GM23338 (cell line): ENCODE measurements around the gene F2. TPM values are rescaled to one million over a fixed set of nuclear protein-coding genes. Genes with fewer than 3 reads are reported as not detected.
A peak's percentile ranks its signal among the peaks of the same experiment; 100 is the strongest.

Experiments
- ATAC-seq: fragments of 200-7000 bp; cut with Tn5 transposase; 3 replicates; pipeline ENCODE4 v1.9.1; 2020
- DNase-seq: peaks from one replicate; pipeline ENCODE4 v3.0.0-alpha.2; 2015; ENCODE audit warnings: low spot score
- H2AFZ ChIP-seq: fragments of 200-600 bp; sonication (generic); 2 replicates; pipeline ENCODE4 v1.8.0; 2016; ENCODE audit warnings: antibody characterized with exemption, mild to moderate bottlenecking, moderate library complexity
- H3F3A ChIP-seq: fragments of 200-600 bp; sonication (generic); replicated peaks from 2 replicates; pipeline ENCODE4 v1.8.0; 2017; ENCODE audit warnings: antibody characterized with exemption, mixed run types, low read depth
- H3K27ac ChIP-seq: fragments of 200-600 bp; sonication (generic); 2 replicates; pipeline ENCODE4 v1.6.1; 2016; ENCODE audit warnings: low read depth
- H3K27me3 ChIP-seq: fragments of 200-600 bp; sonication (generic); 2 replicates; pipeline ENCODE4 v1.8.0; 2016; ENCODE audit warnings: mild to moderate bottlenecking, mixed run types, moderate library complexity; ENCODE audit not compliant: insufficient read depth
- H3K36me3 ChIP-seq: fragments of 200-600 bp; sonication (generic); 2 replicates; pipeline ENCODE4 v1.8.0; 2016; ENCODE audit warnings: mild to moderate bottlenecking; ENCODE audit not compliant: insufficient read depth
- H3K4me1 ChIP-seq: fragments of 200-600 bp; sonication (generic); 2 replicates; pipeline ENCODE4 v1.8.0; 2016; ENCODE audit warnings: mild to moderate bottlenecking, moderate library complexity; ENCODE audit not compliant: insufficient read depth
- H3K4me2 ChIP-seq: fragments of 200-600 bp; sonication (generic); 2 replicates; pipeline ENCODE4 v1.7.1; 2017; ENCODE audit warnings: mixed run types
- H3K4me3 ChIP-seq: fragments of 200-600 bp; sonication (generic); 2 replicates; pipeline ENCODE4 v1.6.1; 2016; ENCODE audit warnings: mixed run types
- H3K79me2 ChIP-seq: fragments of 200-600 bp; sonication (generic); replicated peaks from 2 replicates; pipeline ENCODE4 v1.8.0; 2017; ENCODE audit warnings: mild to moderate bottlenecking; ENCODE audit not compliant: insufficient read depth
- H3K9me2 ChIP-seq: fragments of 200-600 bp; sonication (generic); 2 replicates; pipeline ENCODE4 v1.8.0; 2017; ENCODE audit not compliant: insufficient read depth
- H4K20me1 ChIP-seq: fragments of 200-600 bp; sonication (generic); replicated peaks from 2 replicates; pipeline ENCODE4 v1.8.0; 2017; ENCODE audit warnings: mild to moderate bottlenecking; ENCODE audit not compliant: insufficient read depth
- H3K27ac Mint-ChIP-seq: 2 replicates; pipeline ENCODE4 v1.8.0; 2020; ENCODE audit warnings: inconsistent platforms, mild to moderate bottlenecking, moderate library complexity, mixed read lengths
- H3K27me3 Mint-ChIP-seq: 3 replicates; pipeline ENCODE4 v1.8.0; 2022; ENCODE audit warnings: low read depth, mild to moderate bottlenecking, moderate library complexity, mixed read lengths, inconsistent platforms; ENCODE audit not compliant: insufficient read depth, poor library complexity
- H3K36me3 Mint-ChIP-seq: 3 replicates; pipeline ENCODE4 v1.8.0; 2021; ENCODE audit warnings: low read depth, mild to moderate bottlenecking, inconsistent platforms, moderate library complexity, mixed read lengths
- H3K4me1 Mint-ChIP-seq: 3 replicates; pipeline ENCODE4 v1.8.0; 2020; ENCODE audit warnings: mild to moderate bottlenecking, inconsistent platforms, mixed read lengths
- H3K4me3 Mint-ChIP-seq: 3 replicates; pipeline ENCODE4 v1.8.0; 2021; ENCODE audit warnings: moderate library complexity, mild to moderate bottlenecking, inconsistent platforms, mixed read lengths
- H3K9me3 Mint-ChIP-seq: 3 replicates; pipeline ENCODE4 v1.8.0; 2020; ENCODE audit warnings: moderate library complexity, mild to moderate bottlenecking, inconsistent platforms, mixed read lengths
- CREB1 ChIP-seq: fragments of 250-450 bp; sonication (Bioruptor Pico); IDR thresholded peaks from 2 replicates; pipeline ENCODE4 v1.5.0; 2020; ENCODE audit warnings: low read depth, mild to moderate bottlenecking, moderate library complexity
- EZH2 ChIP-seq: fragments of 200-600 bp; sonication (generic); IDR thresholded peaks from one replicate; pipeline ENCODE4 v1.8.0; 2017; ENCODE audit warnings: antibody characterized with exemption, mild to moderate bottlenecking, low read depth; ENCODE audit not compliant: unreplicated experiment
- REST ChIP-seq: IDR thresholded peaks from one replicate; pipeline ENCODE4 v1.6.1; 2018; ENCODE audit warnings: antibody characterized with exemption; ENCODE audit not compliant: unreplicated experiment
- STAT1 ChIP-seq: IDR thresholded peaks from one replicate; pipeline ENCODE4 v1.6.1; 2016; ENCODE audit warnings: antibody characterized with exemption; ENCODE audit not compliant: unreplicated experiment
- ZNF114 ChIP-seq: fragments of 250-450 bp; sonication (Bioruptor Pico); IDR thresholded peaks from 2 replicates; pipeline ENCODE4 v1.5.0; 2020; ENCODE audit warnings: mild to moderate bottlenecking, moderate library complexity
- ZNF331 ChIP-seq: fragments of 250-450 bp; sonication (Bioruptor Pico); IDR thresholded peaks from 2 replicates; pipeline ENCODE4 v1.5.0; 2020; ENCODE audit warnings: low read depth, mild to moderate bottlenecking, moderate library complexity
- polyA plus RNA-seq: library from polyadenylated mRNA; unstranded; fragments of >200 nt; fragmentation: Nextera tagmentation; extraction: Ambion mirVana; gene quantifications from 2 replicates; pipeline ENCODE4 v1.2.1, GENCODE V29; 2016
- total RNA-seq: library from RNA; depleted of rRNA; stranded (reverse); fragments of >200 nt; shearing (Covaris generic); gene quantifications from 2 replicates; pipeline ENCODE4 v1.2.3, GENCODE V29; 2014
- TF ChIP-seq, protein P1 (sequence below): fragments of 250-450 bp; sonication (Bioruptor Pico); IDR thresholded peaks from 2 replicates; pipeline ENCODE4 v1.5.0; 2020; ENCODE audit warnings: mild to moderate bottlenecking, moderate library complexity

The F2 gene
- total and polyA plus RNA-seq, 2 experiments from 2014 or later = 0.21 TPM; not detected in 1

DNA sequence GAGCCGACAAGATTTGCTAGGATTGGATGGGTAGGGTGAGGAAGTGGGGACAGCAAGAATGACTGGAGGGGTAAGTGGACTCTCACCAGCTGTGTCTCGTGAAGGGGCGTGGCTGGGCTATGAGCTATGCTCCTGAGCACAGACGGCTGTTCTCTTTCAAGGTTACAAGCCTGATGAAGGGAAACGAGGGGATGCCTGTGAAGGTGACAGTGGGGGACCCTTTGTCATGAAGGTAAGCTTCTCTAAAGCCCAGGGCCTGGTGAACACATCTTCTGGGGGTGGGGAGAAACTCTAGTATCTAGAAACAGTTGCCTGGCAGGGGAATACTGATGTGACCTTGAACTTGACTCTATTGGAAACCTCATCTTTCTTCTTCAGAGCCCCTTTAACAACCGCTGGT, 19.9 kb downstream of the F2 start:
- no peaks in the 10 kb centered on the region; the same call in 2 of the 3 replicates for H3K9me3 Mint-ChIP-seq

More for the DNA sequence above, 19.9 kb downstream of the F2 start:
- Histone ChIP-seq H3K27ac (no peak overlapping the region), H3K36me3 (peaks cover 15% of the 10 kb centered on the region), H3K4me2 (no peak overlapping the region), H2AFZ (no peak overlapping the region), H3K4me1 (no peaks in the 10 kb centered on the region), H4K20me1 (peaks cover 3% of the 10 kb centered on the region; the same call in 1 of the 2 replicates), H3F3A (peaks cover 13% of the 10 kb centered on the region; the same call in 1 of the 2 replicates), H3K79me2 (no peaks in the 10 kb centered on the region), H3K27me3 (no peaks in the 10 kb centered on the region), H3K9me2 (no peaks in the 10 kb centered on the region), H3K4me3 (no peak overlapping the region)
- peaks cover 8% of the 10 kb centered on the region for H3K27me3 Mint-ChIP-seq
- ATAC-seq = peak; percentile 83
- no peak overlapping the region for H3K27ac Mint-ChIP-seq
- peak; percentile 36 for DNase-seq
- H3K4me1 Mint-ChIP-seq = peaks cover 7% of the 10 kb centered on the region; the same call in 2 of the 3 replicates
- H3K36me3 Mint-ChIP-seq = peaks cover 35% of the 10 kb centered on the region
- no peak for TF ChIP-seq ZNF114
- TF ChIP-seq, protein P1, sequence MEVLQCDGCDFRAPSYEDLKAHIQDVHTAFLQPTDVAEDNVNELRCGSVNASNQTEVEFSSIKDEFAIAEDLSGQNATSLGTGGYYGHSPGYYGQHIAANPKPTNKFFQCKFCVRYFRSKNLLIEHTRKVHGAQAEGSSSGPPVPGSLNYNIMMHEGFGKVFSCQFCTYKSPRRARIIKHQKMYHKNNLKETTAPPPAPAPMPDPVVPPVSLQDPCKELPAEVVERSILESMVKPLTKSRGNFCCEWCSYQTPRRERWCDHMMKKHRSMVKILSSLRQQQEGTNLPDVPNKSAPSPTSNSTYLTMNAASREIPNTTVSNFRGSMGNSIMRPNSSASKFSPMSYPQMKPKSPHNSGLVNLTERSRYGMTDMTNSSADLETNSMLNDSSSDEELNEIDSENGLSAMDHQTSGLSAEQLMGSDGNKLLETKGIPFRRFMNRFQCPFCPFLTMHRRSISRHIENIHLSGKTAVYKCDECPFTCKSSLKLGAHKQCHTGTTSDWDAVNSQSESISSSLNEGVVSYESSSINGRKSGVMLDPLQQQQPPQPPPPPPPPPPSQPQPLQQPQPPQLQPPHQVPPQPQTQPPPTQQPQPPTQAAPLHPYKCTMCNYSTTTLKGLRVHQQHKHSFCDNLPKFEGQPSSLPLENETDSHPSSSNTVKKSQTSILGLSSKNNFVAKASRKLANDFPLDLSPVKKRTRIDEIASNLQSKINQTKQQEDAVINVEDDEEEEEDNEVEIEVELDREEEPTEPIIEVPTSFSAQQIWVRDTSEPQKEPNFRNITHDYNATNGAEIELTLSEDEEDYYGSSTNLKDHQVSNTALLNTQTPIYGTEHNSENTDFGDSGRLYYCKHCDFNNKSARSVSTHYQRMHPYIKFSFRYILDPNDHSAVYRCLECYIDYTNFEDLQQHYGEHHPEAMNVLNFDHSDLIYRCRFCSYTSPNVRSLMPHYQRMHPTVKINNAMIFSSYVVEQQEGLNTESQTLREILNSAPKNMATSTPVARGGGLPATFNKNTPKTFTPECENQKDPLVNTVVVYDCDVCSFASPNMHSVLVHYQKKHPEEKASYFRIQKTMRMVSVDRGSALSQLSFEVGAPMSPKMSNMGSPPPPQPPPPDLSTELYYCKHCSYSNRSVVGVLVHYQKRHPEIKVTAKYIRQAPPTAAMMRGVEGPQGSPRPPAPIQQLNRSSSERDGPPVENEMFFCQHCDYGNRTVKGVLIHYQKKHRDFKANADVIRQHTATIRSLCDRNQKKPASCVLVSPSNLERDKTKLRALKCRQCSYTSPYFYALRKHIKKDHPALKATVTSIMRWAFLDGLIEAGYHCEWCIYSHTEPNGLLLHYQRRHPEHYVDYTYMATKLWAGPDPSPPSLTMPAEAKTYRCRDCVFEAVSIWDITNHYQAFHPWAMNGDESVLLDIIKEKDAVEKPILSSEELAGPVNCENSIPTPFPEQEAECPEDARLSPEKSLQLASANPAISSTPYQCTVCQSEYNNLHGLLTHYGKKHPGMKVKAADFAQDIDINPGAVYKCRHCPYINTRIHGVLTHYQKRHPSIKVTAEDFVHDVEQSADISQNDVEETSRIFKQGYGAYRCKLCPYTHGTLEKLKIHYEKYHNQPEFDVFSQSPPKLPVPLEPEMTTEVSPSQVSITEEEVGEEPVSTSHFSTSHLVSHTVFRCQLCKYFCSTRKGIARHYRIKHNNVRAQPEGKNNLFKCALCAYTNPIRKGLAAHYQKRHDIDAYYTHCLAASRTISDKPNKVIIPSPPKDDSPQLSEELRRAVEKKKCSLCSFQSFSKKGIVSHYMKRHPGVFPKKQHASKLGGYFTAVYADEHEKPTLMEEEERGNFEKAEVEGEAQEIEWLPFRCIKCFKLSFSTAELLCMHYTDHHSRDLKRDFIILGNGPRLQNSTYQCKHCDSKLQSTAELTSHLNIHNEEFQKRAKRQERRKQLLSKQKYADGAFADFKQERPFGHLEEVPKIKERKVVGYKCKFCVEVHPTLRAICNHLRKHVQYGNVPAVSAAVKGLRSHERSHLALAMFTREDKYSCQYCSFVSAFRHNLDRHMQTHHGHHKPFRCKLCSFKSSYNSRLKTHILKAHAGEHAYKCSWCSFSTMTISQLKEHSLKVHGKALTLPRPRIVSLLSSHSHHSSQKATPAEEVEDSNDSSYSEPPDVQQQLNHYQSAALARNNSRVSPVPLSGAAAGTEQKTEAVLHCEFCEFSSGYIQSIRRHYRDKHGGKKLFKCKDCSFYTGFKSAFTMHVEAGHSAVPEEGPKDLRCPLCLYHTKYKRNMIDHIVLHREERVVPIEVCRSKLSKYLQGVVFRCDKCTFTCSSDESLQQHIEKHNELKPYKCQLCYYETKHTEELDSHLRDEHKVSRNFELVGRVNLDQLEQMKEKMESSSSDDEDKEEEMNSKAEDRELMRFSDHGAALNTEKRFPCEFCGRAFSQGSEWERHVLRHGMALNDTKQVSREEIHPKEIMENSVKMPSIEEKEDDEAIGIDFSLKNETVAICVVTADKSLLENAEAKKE (CRISPR knock-in tag) = no peak
- TF ChIP-seq REST = no peak
- no peak for TF ChIP-seq EZH2
- no peak for TF ChIP-seq ZNF331 (CRISPR knock-in tag)
- TF ChIP-seq STAT1 = no peak
- TF ChIP-seq CREB1 = no peak
- H3K4me3 Mint-ChIP-seq = no peak overlapping the region
